Neural progenitor cell (in vitro differentiated cells): ENCODE results near the gene TFAP2E. TPM values are rescaled to one million over a fixed set of nuclear protein-coding genes. Genes with fewer than 3 reads are reported as not detected.

ENCODE experiments used
- DNase-seq: peaks from one replicate; pipeline ENCODE4 v3.0.0-alpha.2; 2016; ENCODE audit warnings: low spot score
- H2AFZ ChIP-seq: fragments of 200-600 bp; sonication (generic); replicated peaks from 2 replicates; pipeline ENCODE4 v1.6.1; 2016; ENCODE audit warnings: antibody characterized with exemption
- H3F3A ChIP-seq: fragments of 200-600 bp; sonication (generic); 2 replicates; pipeline ENCODE4 v1.6.1; 2016; ENCODE audit warnings: antibody characterized with exemption, low read depth
- H3K27ac ChIP-seq: fragments of 200-600 bp; sonication (generic); 2 replicates; pipeline ENCODE4 v1.5.1; 2016; ENCODE audit warnings: mild to moderate bottlenecking
- H3K27me3 ChIP-seq: fragments of 200-600 bp; sonication (generic); 2 replicates; pipeline ENCODE4 v1.6.1; 2016; ENCODE audit warnings: mild to moderate bottlenecking, moderate library complexity
- H3K36me3 ChIP-seq: fragments of 200-600 bp; sonication (generic); 2 replicates; pipeline ENCODE4 v1.5.1; 2016
- H3K4me1 ChIP-seq: fragments of 200-600 bp; sonication (generic); 2 replicates; pipeline ENCODE4 v1.6.1; 2016; ENCODE audit warnings: mixed run types
- H3K4me2 ChIP-seq: fragments of 200-600 bp; sonication (generic); 2 replicates; pipeline ENCODE4 v1.6.1; 2016
- H3K4me3 ChIP-seq: fragments of 200-600 bp; sonication (generic); 2 replicates; pipeline ENCODE4 v1.5.1; 2016
- H3K79me2 ChIP-seq: fragments of 200-600 bp; sonication (generic); 2 replicates; pipeline ENCODE4 v1.6.1; 2016; ENCODE audit warnings: low read depth
- H3K9ac ChIP-seq: fragments of 200-600 bp; sonication (generic); 2 replicates; pipeline ENCODE4 v1.6.1; 2016
- H3K9me3 ChIP-seq: fragments of 200-600 bp; sonication (generic); 2 replicates; pipeline ENCODE4 v1.5.1; 2016; ENCODE audit warnings: low read depth
- H4K20me1 ChIP-seq: fragments of 200-600 bp; sonication (generic); 2 replicates; pipeline ENCODE4 v1.6.1; 2016; ENCODE audit warnings: low read depth
- H3K27ac Mint-ChIP-seq: 3 replicates; pipeline ENCODE4 v1.8.0; 2021; ENCODE audit warnings: mixed read lengths
- H3K27me3 Mint-ChIP-seq: 2 replicates; pipeline ENCODE4 v1.8.0; 2022; ENCODE audit warnings: low read depth, mild to moderate bottlenecking, inconsistent platforms, moderate library complexity, mixed read lengths; ENCODE audit not compliant: insufficient read depth
- H3K36me3 Mint-ChIP-seq: 3 replicates; pipeline ENCODE4 v1.8.0; 2021; ENCODE audit warnings: mixed read lengths
- H3K4me1 Mint-ChIP-seq: 3 replicates; pipeline ENCODE4 v1.8.0; 2021; ENCODE audit warnings: mixed read lengths
- H3K4me3 Mint-ChIP-seq: 3 replicates; pipeline ENCODE4 v1.8.0; 2021; ENCODE audit warnings: mild to moderate bottlenecking, moderate library complexity, mixed read lengths
- H3K9me3 Mint-ChIP-seq: 3 replicates; pipeline ENCODE4 v1.8.0; 2020; ENCODE audit warnings: mixed read lengths
- EZH2 ChIP-seq: fragments of 200-600 bp; sonication (generic); IDR thresholded peaks from 2 replicates; pipeline ENCODE4 v1.6.1; 2017; ENCODE audit warnings: antibody characterized with exemption, mild to moderate bottlenecking, moderate library complexity
- EZH2phosphoT487 ChIP-seq: fragments of 200-600 bp; sonication (generic); IDR thresholded peaks from 2 replicates; pipeline ENCODE4 v1.6.1; 2017; ENCODE audit warnings: antibody characterized with exemption
- total RNA-seq: library from RNA; depleted of rRNA; stranded (reverse); fragments of >200 nt; gene quantifications from 2 replicates; pipeline ENCODE4 v1.2.3, GENCODE V29; 2015; ENCODE audit warnings: low replicate concordance
- TF ChIP-seq, protein P1 (sequence below): fragments of 200-600 bp; sonication (generic); IDR thresholded peaks from 2 replicates; pipeline ENCODE4 v1.5.1; 2017; ENCODE audit warnings: antibody characterized with exemption, mild to moderate bottlenecking

Gene TFAP2E
- total RNA-seq, 1 donor from 2014 or later = not detected

DNA sequence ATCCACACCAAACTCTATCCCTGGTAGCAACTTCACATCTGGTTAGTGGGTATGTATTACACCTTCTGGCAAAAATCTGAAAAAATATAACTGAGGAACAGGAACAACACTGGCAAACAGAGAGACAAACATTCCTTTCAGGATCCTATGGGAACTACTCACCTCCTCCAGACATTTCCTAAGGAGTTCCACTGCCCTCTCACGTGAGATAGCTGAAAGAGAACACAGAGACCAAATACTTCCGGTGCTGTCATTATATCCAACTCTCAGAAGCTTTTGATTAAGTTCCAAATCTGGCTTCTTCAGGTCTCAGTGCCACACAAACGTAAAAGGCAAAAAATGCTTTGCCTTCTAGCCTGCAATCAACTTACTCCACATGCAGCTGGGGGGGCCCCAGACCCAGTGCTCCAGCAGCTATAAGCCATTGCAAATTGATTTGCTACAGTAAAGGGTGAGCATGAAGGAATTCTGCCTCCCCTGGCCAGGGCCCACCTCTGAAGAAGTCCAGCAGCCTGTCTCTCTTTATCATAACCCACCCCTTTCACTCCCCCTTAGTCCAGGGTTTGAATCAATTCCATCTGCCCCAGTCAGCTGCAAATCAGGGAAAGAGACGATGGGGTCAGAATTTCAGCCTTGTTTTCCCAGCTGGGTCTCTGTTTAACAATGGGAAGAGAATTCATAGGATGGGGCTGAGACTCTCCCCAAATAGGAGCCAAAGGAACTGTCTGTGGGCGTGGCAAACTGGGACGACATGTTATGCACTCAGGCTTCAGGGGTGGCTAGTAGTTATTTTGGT lies 32.2 kb downstream of the TFAP2E start:
- Mint-ChIP-seq H3K4me3 (no peak overlapping the region), H3K36me3 (peaks cover 42% of the 10 kb centered on the region), H3K27ac (peak overlapping the region; percentile 42), H3K4me1 (peaks cover 20% of the 10 kb centered on the region), H3K9me3 (no peaks in the 10 kb centered on the region), H3K27me3 (no peaks in the 10 kb centered on the region)
- H4K20me1 ChIP-seq = peaks cover 5% of the 10 kb centered on the region
- H3F3A ChIP-seq = no peaks in the 10 kb centered on the region
- H3K4me3 ChIP-seq = no peak overlapping the region
- H3K9me3 ChIP-seq = no peaks in the 10 kb centered on the region
- no peak overlapping the region for H3K27ac ChIP-seq
- no peak overlapping the region for H2AFZ ChIP-seq
- TF ChIP-seq EZH2 (no peak), EZH2phosphoT487 (no peak)
- TF ChIP-seq, protein P1, sequence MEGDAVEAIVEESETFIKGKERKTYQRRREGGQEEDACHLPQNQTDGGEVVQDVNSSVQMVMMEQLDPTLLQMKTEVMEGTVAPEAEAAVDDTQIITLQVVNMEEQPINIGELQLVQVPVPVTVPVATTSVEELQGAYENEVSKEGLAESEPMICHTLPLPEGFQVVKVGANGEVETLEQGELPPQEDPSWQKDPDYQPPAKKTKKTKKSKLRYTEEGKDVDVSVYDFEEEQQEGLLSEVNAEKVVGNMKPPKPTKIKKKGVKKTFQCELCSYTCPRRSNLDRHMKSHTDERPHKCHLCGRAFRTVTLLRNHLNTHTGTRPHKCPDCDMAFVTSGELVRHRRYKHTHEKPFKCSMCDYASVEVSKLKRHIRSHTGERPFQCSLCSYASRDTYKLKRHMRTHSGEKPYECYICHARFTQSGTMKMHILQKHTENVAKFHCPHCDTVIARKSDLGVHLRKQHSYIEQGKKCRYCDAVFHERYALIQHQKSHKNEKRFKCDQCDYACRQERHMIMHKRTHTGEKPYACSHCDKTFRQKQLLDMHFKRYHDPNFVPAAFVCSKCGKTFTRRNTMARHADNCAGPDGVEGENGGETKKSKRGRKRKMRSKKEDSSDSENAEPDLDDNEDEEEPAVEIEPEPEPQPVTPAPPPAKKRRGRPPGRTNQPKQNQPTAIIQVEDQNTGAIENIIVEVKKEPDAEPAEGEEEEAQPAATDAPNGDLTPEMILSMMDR = no peak
- H3K4me2 ChIP-seq = no peak overlapping the region
- no peaks in the 10 kb centered on the region for H3K27me3 ChIP-seq
- H3K36me3 ChIP-seq = peaks cover 3% of the 10 kb centered on the region
- H3K9ac ChIP-seq = no peak overlapping the region
- DNase-seq = no peak
- peaks cover 18% of the 10 kb centered on the region for H3K79me2 ChIP-seq
- H3K4me1 ChIP-seq = no peaks in the 10 kb centered on the region

DNA sequence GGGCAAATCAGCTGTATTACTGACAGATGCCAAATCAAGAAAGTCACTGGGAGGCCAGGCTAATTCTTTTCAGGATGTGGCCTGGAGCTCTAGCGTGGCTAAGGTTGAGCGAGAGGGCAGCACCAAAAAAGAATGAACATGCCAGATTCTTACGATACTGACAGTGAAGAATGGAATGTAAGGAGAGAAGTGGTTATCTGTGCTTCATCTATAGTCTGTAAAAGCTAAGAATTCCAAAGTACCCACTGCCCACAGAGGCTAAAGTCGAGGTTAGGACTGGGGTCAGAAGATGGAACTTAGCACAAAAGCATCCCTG lies 32.7 kb downstream of the TFAP2E start:
- H4K20me1 ChIP-seq = peaks cover 5% of the 10 kb centered on the region
- peaks cover 39% of the 10 kb centered on the region for H3K36me3 Mint-ChIP-seq
- no peaks in the 10 kb centered on the region for H3K9me3 ChIP-seq
- H3K4me3 Mint-ChIP-seq = no peak overlapping the region
- peaks cover 18% of the 10 kb centered on the region for H3K79me2 ChIP-seq
- no peak overlapping the region for H3K4me2 ChIP-seq
- H3K27me3 ChIP-seq = no peaks in the 10 kb centered on the region
- no peaks in the 10 kb centered on the region for H3K9me3 Mint-ChIP-seq
- H3K27ac ChIP-seq = no peak overlapping the region
- H3K27me3 Mint-ChIP-seq = no peaks in the 10 kb centered on the region
- no peak overlapping the region for H2AFZ ChIP-seq
- H3K4me3 ChIP-seq = no peak overlapping the region
- H3K9ac ChIP-seq = no peak overlapping the region
- no peak overlapping the region for H3K27ac Mint-ChIP-seq
- peaks cover 20% of the 10 kb centered on the region for H3K4me1 Mint-ChIP-seq
- peaks cover 3% of the 10 kb centered on the region for H3K36me3 ChIP-seq
- H3K4me1 ChIP-seq = no peaks in the 10 kb centered on the region
- no peak for TF ChIP-seq EZH2
- no peak for TF ChIP-seq EZH2phosphoT487
- TF ChIP-seq, protein P1 = no peak
- DNase-seq = no peak
- no peaks in the 10 kb centered on the region for H3F3A ChIP-seq

DNA sequence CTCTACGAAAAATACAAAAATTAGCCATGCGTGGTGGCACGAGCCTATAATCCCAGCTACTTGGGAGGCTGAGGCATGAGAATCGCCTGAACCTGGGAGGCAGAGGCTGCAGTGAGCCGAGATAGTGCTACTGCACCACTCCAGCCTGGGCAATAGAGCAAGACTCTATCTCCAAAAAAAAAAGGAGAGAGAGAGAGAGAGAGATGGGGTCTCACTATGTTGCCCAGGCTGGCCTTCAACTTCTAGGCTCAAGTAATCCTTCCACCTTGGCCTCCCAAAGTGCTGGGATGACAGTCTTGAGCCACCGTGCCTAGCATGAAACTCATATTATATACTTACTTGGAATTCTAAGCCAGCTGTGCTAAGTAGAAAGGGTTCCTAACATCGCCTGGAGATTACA lies 38.5 kb downstream of the TFAP2E start:
- no peak overlapping the region for H3K27ac Mint-ChIP-seq
- peaks cover 4% of the 10 kb centered on the region for H3K4me1 Mint-ChIP-seq
- no peak overlapping the region for H3K9ac ChIP-seq
- peaks cover 65% of the 10 kb centered on the region for H3K79me2 ChIP-seq
- no peak overlapping the region for H3K4me2 ChIP-seq
- no peak overlapping the region for H2AFZ ChIP-seq
- peaks cover 32% of the 10 kb centered on the region for H3K36me3 Mint-ChIP-seq
- H3K4me3 ChIP-seq = no peak overlapping the region
- no peak overlapping the region for H3K27ac ChIP-seq
- DNase-seq = no peak
- no peaks in the 10 kb centered on the region for H3K4me1 ChIP-seq
- H3F3A ChIP-seq = no peaks in the 10 kb centered on the region
- no peaks in the 10 kb centered on the region for H3K9me3 Mint-ChIP-seq
- no peak overlapping the region for H3K4me3 Mint-ChIP-seq
- no peaks in the 10 kb centered on the region for H3K9me3 ChIP-seq
- H3K27me3 Mint-ChIP-seq = no peaks in the 10 kb centered on the region
- peaks cover 10% of the 10 kb centered on the region for H3K36me3 ChIP-seq
- no peaks in the 10 kb centered on the region for H3K27me3 ChIP-seq
- TF ChIP-seq EZH2 (no peak), EZH2phosphoT487 (no peak)
- TF ChIP-seq, protein P1 = no peak
- H4K20me1 ChIP-seq = peaks cover 55% of the 10 kb centered on the region
